C4-2B (cell line): ENCODE measurements around the gene MAP4K3.

Experiments used
- ZFX ChIP-seq: fragments of 450-650 bp; IDR thresholded peaks from 2 replicates; pipeline ENCODE4 v1.6.1; 2017
- TF ChIP-seq, protein P1 (sequence below): fragments of 450-650 bp; conservative IDR thresholded peaks from 2 replicates; pipeline ENCODE4 v1.5.1; 2017; ENCODE audit warnings: mild to moderate bottlenecking

DNA sequence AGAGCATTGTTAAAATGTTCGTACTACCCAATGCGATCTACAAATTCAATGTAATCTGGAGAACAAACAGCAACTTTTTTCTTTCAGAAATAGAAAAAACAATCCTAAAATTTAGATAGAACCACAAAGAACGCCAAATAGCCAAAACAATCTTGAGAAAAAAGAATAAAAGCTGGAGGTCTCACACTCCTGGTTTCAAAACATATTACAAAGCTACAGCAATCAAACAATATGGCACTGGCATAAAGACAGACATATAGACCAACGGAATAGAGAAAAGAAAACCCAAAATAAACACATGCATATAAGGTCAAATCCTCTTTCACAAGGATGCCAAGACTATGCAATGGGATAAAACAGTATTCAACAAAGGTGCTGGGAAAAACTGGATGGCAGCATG, 74.5 kb downstream of the MAP4K3 start:
- TF ChIP-seq, protein P1, sequence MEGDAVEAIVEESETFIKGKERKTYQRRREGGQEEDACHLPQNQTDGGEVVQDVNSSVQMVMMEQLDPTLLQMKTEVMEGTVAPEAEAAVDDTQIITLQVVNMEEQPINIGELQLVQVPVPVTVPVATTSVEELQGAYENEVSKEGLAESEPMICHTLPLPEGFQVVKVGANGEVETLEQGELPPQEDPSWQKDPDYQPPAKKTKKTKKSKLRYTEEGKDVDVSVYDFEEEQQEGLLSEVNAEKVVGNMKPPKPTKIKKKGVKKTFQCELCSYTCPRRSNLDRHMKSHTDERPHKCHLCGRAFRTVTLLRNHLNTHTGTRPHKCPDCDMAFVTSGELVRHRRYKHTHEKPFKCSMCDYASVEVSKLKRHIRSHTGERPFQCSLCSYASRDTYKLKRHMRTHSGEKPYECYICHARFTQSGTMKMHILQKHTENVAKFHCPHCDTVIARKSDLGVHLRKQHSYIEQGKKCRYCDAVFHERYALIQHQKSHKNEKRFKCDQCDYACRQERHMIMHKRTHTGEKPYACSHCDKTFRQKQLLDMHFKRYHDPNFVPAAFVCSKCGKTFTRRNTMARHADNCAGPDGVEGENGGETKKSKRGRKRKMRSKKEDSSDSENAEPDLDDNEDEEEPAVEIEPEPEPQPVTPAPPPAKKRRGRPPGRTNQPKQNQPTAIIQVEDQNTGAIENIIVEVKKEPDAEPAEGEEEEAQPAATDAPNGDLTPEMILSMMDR: no peak
- no peak for TF ChIP-seq ZFX
